Measurements from ENCODE around the gene SRSF8.

SRSF8 gene

DNA sequence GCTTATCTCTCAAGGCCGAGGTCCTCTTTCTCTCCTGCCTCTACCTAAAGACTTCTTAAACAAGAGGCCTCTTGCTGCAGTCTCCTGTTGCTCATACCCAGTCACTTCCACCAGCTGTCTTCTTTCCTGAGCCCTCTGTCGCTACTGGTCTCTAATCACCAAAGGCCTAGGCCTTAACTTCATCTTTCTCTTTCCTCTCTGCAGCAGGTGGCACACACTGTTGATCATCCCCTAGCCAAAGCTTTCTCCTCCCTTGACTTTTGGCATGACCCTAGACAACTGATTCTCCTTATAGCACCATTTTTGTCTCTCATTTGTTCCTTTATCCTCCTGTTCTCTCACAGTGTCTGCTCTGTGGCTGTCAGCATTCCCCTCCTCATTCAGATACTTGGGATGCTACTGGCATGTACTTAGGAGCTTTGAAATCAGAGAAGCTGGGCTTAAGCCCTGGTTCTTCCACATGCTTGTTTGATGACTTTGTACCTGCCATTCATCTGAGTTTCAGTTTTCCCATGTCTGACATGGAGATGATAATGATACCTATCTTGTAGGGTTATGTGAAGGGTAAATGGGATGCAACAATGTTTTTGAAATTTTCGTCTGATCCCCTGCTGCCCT is 45.3 kb downstream of the SRSF8 start:
- ATAC-seq (ENCODE audit: low read depth) (no peak), DNase-seq (ENCODE audit: low spot score in 2 of 2) (no peak)
- H3K9me3 Mint-ChIP-seq = no peaks in the 10 kb centered on the region
- peaks cover 19% of the 10 kb centered on the region for H3K4me1 Mint-ChIP-seq
- H3K27me3 Mint-ChIP-seq = no peaks in the 10 kb centered on the region
- H3K4me3 Mint-ChIP-seq = no peak overlapping the region
- H3K36me3 Mint-ChIP-seq = peaks cover 17% of the 10 kb centered on the region
- peak overlapping the region; percentile 7 for H3K27ac Mint-ChIP-seq

DNA sequence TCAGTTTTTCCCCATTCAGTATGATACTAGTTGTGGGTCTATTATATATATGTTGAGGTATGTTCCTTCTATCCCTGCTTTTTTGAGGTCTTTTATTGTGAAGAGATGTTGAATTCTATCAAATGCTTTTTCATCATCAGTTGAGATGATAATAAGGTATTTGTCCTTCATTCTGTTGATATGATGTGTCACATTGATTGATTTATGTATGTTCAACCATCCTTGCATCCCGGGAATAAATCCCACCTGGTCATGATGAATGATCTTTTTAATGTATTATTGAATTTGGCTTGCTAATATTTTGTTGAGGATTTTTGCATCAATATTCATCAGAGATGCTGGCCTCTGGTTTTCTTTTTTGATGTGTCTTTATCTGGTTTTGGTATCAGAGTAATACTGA is 48.9 kb downstream of the SRSF8 start:
- ATAC-seq (ENCODE audit: low read depth) (no peak), DNase-seq (ENCODE audit: low spot score in 2 of 2) (no peak)
- Mint-ChIP-seq H3K4me1 (peaks cover 13% of the 10 kb centered on the region), H3K27me3 (no peaks in the 10 kb centered on the region), H3K27ac (no peak overlapping the region), H3K4me3 (no peak overlapping the region), H3K36me3 (peaks cover 13% of the 10 kb centered on the region), H3K9me3 (peaks cover 5% of the 10 kb centered on the region)

DNA sequence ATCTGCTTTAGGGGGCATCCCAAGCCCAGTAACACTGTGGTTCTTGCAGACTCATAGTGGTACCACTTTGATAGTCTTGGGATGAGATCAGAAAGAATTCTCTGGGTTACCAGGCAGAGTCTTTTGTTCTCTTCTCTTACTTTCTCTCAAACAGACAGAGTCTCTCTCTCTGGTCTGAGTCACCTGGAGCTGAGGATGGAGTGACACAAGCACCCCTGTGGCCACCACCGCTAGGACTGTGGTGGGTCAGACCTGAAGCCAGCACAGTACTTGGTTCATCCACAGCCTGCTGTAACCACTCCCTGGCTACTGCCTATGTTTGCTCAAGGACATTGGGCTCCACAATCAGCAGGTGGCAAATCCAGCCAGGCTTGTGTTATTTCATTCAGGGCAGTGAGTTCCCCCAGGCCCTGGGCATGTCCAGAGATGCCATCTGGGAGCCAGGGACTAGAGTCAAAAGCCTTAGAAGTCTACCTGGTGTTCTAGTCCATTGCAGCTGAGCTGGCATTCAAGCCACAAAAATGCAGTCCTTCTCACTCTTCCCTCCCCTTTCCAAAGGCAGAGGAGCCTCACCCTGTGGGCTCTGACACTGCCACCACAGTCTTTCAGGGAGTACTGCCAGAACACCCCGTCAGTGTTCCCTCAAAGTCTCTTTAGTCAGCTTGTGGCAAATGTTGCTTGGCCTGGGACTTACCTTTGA is 52.8 kb downstream of the SRSF8 start:
- Mint-ChIP-seq H3K4me3 (no peak overlapping the region), H3K9me3 (peaks cover 5% of the 10 kb centered on the region), H3K27me3 (no peaks in the 10 kb centered on the region), H3K36me3 (peaks cover 10% of the 10 kb centered on the region), H3K27ac (no peak overlapping the region), H3K4me1 (peaks cover 14% of the 10 kb centered on the region)
- DNase-seq (ENCODE audit: low spot score in 2 of 2) (no peak), ATAC-seq (ENCODE audit: low read depth) (no peak)
